Sigmoid colon (tissue), 4 donors: ENCODE results near the gene PYGM.

ENCODE experiments used
- CTCF ChIP-seq, 4 experiments: fragments of 450-650 bp in 3 of 4; fragments of 200-600 bp in 1 of 4; IDR thresholded peaks; one replicate each; pipeline ENCODE4 v1.5.1; 2016 to 2019; ENCODE audit warnings: antibody characterized with exemption in 4 of 4, mild to moderate bottlenecking in 3 of 4, moderate library complexity in 2 of 4
- EP300 ChIP-seq, 4 donors: sonication (generic); formaldehyde crosslinking; IDR thresholded peaks; one replicate each; pipeline ENCODE4 v1.6.1; 2017; ENCODE audit warnings: antibody characterized with exemption in 4 of 4
- POLR2A ChIP-seq, 2 donors: fragments of 450-650 bp; IDR thresholded peaks; one replicate each; pipeline ENCODE4 v1.6.1; 2016; ENCODE audit warnings: antibody characterized with exemption in 2 of 2, mild to moderate bottlenecking in 2 of 2, moderate library complexity in 2 of 2
- POLR2AphosphoS5 ChIP-seq, 4 donors: sonication (generic); formaldehyde crosslinking; IDR thresholded peaks; one replicate each; pipeline ENCODE4 v1.6.1; 2017; ENCODE audit warnings: antibody characterized with exemption in 4 of 4

DNA sequence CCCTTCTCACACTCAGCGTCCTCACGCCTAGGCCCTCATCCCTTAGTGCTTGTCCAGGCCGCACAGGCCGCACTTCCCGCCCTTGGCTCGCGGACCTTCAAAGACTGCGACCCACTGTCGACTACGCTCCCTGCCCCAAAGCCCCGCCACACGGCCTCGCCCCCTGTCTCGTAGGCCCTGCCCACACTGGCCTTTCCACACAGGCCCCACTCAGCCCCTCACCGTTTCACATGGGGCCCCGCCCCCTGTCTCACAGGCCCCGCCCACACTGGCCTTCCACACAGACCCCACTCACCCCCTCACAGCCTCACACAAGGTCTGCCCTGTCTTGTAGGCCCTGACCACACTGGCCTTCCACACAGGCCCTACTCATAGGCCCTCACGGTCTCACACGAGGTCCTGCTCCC lies 47.8 kb downstream of the PYGM start:
- no peak for TF ChIP-seq CTCF (IDR thresholded peaks at IDR 0.05)
- no peak for TF ChIP-seq POLR2AphosphoS5 (IDR thresholded peaks at IDR 0.05)
- TF ChIP-seq POLR2A (IDR thresholded peaks at IDR 0.05) = no peak
- TF ChIP-seq EP300 (IDR thresholded peaks at IDR 0.05) = no peak
